ENCODE results near the gene TACC2. TPM values are rescaled to one million over a fixed set of nuclear protein-coding genes. Genes with fewer than 3 reads are reported as not detected.
"Not testable (repeated sequence)": the region's sequence is repeated elsewhere in the genome, so short reads cannot be mapped to it uniquely, and the experiment has no call there.

Gene TACC2
- total RNA-seq, 2 donors from 2014 or later = 107 to 113 TPM

DNA sequence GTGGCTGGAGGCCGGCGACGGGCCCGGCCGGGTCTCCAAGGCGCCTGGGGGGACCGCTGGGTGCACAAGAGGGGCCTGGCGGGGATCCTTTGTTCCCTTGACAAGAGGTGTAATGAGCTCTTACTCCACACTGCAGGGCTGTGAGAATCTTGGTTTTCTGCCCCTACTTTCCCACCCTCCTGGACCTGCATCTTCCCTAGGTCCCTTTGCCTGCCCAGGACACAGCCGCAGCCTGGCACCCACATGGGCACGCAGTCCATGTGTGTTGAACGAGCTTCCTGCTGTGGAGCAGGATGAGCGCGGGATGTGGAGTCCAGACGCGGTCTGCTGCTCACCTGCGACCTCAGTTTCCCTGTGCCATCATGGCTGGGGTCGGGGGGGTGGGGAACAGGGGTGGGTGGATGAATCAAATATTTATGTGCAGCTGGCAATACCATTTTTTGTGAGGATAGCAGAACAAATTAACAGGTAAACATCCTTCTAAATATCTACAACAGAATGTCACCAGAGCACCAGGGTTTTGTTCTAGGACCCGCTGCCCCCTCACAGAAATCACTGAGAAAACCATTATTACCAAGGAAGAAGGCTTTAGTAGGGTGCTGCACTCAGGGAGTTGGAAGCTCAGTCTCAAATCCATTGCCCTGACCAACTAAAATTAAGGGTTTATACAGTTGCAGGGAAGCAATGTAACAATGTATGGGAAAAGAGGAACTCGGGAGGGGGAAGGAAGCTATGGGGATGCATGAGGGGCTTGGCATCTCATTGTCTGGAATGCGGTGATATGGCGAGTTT is 13.5 kb upstream of the TACC2 start:
- intact Hi-C loops (cut with DNase I, micrococcal nuclease) = no loop called here
- ATAC-seq (peak; percentile 22), DNase-seq (no peak)

DNA sequence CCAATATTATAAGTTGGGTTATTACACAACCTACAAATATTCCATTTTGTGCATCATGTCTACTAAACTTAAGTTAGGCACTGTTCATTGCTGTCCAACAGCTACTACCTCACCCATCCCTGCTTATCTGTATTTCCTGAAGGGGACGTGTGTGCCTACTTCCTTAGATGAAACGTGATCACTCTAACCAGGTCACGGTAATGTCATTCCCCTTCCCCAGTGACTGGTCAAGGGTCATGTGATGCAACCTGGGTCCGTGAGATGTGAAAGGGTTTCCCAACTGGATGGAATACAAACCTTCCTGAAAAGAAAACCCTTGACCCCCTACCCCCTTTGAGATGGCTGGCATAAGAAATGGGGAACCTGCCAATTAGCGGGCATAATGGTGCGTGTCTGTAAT is 12.4 kb upstream of the TACC2 start:
- ATAC-seq (no peak), DNase-seq (no peak)
- intact Hi-C loops (cut with DNase I, micrococcal nuclease) = no loop called here

- ATAC-seq = no peak
- intact Hi-C loops (cut with DNase I, micrococcal nuclease) = no loop called here
- DNase-seq = no peak
Measured at GRCh38 chr10:121978511-121978910, 10.5 kb upstream of the TACC2 start.

GRCh38 chr10:121981346-121981745 is 7.6 kb upstream of the TACC2 start:
- intact Hi-C loops (cut with DNase I, micrococcal nuclease) = no loop called here
- DNase-seq (no peak), ATAC-seq (no peak)

GRCh38 chr10:121983852-121984251 is 5.1 kb upstream of the TACC2 start:
- intact Hi-C loops (cut with DNase I, micrococcal nuclease) = no loop called here
- DNase-seq = no peak
- ATAC-seq = no peak

GRCh38 chr10:121984463-121984862 is 4.5 kb upstream of the TACC2 start:
- DNase-seq (no peak), ATAC-seq (no peak)
- intact Hi-C loops (cut with DNase I, micrococcal nuclease) = no loop called here

GRCh38 chr10:121990015-121990677 is 1.2 kb downstream of the TACC2 start:
- peak in 1 of 2 donors; percentile 55 for DNase-seq
- intact Hi-C loops (cut with DNase I, micrococcal nuclease) = loop anchor here in 1 of 2 donors (5.0 kb wide), 1 partner anchor 122 kb away; no protein-coding TSS in a partner anchor
- no peak for ATAC-seq

DNA sequence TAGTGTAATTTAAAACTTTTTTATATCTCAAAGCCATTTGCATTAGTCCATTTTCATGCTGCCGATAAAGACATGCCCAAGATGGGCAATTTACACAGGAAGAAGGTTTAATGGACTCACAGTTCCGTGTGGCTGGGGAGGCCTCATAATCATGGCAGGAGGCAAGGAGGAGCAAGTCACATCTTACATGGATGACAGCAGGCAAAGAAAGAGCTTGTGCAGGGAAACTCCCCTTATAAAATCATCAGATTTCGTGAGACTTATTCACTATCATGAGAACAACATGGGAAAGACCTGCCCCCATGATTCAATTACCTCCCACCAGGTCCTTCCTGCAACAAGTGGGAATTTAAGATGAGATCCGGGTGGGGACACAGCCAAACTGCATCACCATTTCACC is 2.8 kb downstream of the TACC2 start:
- not testable (repeated sequence) for ATAC-seq, DNase-seq
- intact Hi-C loops (cut with DNase I, micrococcal nuclease) = loop anchor here in 1 of 2 donors (5.0 kb wide), 1 partner anchor 121 kb away; no protein-coding TSS in a partner anchor

GRCh38 chr10:121994429-121994941 is 5.5 kb downstream of the TACC2 start:
- ATAC-seq (peak; percentile 78), DNase-seq (peak; percentile 65 to 79)
- intact Hi-C loops (cut with DNase I, micrococcal nuclease) = loop anchor here in 1 of 2 donors (5.0 kb wide), 1 partner anchor 118 kb away; no protein-coding TSS in a partner anchor

GRCh38 chr10:121998462-121998861 is 9.5 kb downstream of the TACC2 start:
- intact Hi-C loops (cut with DNase I, micrococcal nuclease) = no loop called here

GRCh38 chr10:121999301-121999700 is 10.3 kb downstream of the TACC2 start:
- intact Hi-C loops (cut with DNase I, micrococcal nuclease) = no loop called here

More at GRCh38 chr10:121998462-121998861, 9.5 kb downstream of the TACC2 start:
- ATAC-seq (no peak), DNase-seq (no peak)

DNA sequence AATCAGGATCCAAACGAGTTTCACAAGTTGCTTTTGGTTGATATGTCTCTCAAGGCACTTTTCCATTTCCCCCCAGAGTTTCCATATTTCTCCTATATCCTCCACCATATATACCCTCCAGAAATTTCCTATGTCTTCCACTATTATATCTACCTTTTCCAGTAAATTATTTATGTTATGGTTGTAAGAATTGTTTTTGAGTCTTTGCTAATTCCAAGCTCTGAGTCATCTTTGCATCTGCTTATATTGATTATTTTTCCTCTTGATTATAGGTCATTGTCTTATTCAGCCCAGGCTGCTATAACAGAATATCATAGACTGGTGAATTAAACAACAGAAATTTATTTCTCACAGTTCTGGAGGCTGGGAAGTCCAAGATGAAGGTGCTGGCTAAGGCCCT is 12.7 kb downstream of the TACC2 start:
- intact Hi-C loops (cut with DNase I, micrococcal nuclease) = no loop called here
- no peak for DNase-seq
- ATAC-seq = no peak

More at GRCh38 chr10:121999301-121999700, 10.3 kb downstream of the TACC2 start:
- DNase-seq (no peak), ATAC-seq (no peak)

GRCh38 chr10:122007415-122007814 is 18.5 kb downstream of the TACC2 start:
- DNase-seq (no peak), ATAC-seq (peak; percentile 93)
- intact Hi-C loops (cut with DNase I, micrococcal nuclease) = no loop called here

DNA sequence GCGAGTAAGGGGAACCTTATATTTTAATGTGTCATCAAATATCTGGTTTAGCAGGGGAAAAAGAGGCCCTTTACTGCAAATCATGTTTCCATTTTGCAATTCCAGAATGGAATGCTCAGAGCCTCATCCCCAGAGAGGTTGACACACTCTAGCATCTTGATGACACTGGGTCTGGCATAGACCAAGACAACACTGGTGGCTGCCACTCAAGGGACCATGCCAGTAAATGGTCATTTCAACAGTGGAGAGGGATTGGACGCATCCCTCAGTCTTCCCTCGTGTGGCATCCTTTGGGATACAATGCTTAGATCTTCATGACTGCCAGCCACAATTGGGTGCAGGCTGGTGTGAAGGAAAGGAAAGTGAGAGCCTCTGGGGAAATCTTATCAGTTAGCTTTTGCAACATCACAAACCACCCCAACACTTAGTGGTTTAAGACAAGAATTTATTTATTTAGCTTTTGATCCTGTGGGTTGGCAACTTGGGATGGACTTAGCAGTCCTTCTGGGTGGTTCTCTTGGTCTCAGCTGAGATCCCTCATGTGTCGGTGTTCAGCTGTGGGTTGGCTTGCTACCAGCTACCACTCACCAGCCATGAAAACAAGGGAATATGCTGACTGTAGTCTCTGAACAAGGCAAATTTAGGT is 21.6 kb downstream of the TACC2 start:
- intact Hi-C loops (cut with DNase I, micrococcal nuclease) = no loop called here
- ATAC-seq = no peak
- no peak for DNase-seq

DNA sequence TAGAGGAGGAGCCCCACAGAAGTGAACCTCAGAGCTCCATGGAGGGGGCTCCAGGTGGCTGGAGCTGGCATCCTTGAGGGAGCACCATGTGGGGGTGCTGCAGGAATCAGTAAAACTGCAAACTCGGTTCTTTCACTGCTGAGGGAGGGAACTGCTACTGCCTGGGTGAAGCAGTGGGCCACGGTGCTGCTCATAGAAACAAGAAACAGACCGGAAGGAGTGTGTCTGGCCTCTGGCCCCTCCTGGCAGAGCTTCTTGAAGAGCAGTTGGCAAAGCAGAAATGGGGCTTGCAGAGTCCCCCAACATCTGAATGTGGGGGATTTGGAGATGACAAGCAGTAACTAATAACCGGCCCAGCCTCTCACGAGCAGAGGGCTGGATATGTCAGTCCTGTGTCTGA is 23.8 kb downstream of the TACC2 start:
- ATAC-seq (no peak), DNase-seq (no peak)
- intact Hi-C loops (cut with DNase I, micrococcal nuclease) = no loop called here

DNA sequence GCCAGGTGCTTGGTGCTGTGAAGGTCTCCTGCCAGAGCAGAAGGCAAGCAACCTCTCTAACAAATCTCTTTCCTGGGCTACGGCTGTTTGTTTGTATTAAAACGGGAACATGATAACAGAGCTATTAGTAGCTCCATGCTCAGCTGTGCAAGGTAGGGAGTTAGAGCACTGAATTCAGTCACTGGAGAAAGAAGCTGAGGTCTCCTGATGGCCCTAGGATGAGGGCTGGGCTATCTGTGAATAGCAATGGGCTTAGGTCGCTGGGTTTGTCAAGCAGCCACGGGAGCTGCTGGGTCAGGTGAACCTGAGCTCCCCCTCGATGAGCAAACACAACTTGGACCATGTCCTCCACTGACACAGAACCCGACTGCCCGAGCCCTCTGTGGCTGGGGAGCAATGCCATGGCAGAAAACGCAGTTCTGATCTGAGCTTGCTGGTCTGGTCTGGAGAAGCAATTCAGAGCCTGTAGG is 24.4 kb downstream of the TACC2 start:
- no peak for ATAC-seq
- DNase-seq = no peak
- intact Hi-C loops (cut with DNase I, micrococcal nuclease) = no loop called here

DNA sequence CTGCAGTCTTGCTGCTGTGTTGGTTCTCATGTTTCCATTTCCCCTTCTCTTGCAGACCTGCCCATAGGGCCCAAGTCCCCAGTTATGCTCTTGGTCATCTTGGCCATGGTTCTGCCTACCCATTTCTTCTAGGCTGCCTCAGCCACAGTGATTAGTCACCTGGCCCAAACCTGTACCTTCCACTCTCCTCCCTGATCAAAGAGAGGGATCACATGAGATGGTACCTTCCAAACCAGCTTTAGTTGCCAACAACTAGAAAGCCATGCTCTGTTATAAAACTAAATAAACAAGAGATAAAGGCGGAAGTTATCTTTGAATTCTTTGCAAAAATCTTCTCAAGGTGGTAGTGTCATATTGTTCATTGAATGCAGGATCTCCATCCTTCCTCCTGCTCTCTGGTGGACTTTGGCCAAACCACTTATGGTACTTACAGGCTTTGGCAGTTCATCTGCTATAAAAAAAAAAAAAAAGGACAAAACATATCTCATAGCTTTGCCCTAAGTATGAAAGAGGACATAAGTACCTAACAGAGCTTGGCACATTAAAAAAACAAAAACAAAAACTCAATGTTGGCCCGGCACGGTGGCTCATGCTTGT is 25.8 kb downstream of the TACC2 start:
- intact Hi-C loops (cut with DNase I, micrococcal nuclease) = no loop called here
- DNase-seq (peak in 1 of 2 donors; percentile 69), ATAC-seq (peak; percentile 62)

DNA sequence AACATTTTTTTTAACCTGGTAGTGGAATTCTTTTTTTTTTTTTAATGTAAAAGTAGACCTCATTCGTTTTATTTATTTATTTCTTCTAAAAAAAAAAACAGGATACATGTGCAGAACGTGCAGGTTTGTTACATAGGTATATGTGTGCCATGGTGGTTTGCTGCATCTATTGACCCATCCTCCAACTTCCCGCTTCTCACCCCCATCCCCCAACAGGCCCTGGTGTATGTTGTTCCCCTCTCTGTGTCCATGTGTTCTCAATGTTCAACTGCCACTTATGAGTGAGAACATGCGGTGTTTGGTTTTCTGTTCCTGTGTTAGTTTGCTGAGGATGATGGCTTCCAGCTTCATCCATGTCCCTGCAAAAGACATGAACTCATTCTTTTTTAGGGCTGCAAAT is 29.0 kb downstream of the TACC2 start:
- intact Hi-C loops (cut with DNase I, micrococcal nuclease); ATAC-seq; DNase-seq: not testable (repeated sequence)

GRCh38 chr10:122018491-122018890 is 29.5 kb downstream of the TACC2 start:
- ATAC-seq = peak; percentile 37
- DNase-seq = no peak
- intact Hi-C loops (cut with DNase I, micrococcal nuclease) = no loop called here
